Gastroesophageal sphincter (tissue), 3 donors: Measurements from ENCODE around the gene OR51G2.

Source experiments
- CTCF ChIP-seq, 4 experiments: fragments of 200-600 bp in 2 of 4; fragments of 450-650 bp in 2 of 4; sonication (generic) in 1 of 4; IDR thresholded peaks; one replicate each; pipeline ENCODE4 v1.5.1; 2017 to 2019; ENCODE audit warnings: antibody characterized with exemption in 4 of 4, mild to moderate bottlenecking in 2 of 4, moderate library complexity in 2 of 4
- EP300 ChIP-seq: sonication (generic); formaldehyde crosslinking; IDR thresholded peaks from one replicate; pipeline ENCODE4 v1.6.1; 2017; ENCODE audit warnings: antibody characterized with exemption, mild to moderate bottlenecking
- POLR2A ChIP-seq, 2 donors: fragments of 450-650 bp; IDR thresholded peaks; one replicate each; pipeline ENCODE4 v1.6.1; 2017; ENCODE audit warnings: antibody characterized with exemption in 2 of 2, mild to moderate bottlenecking in 2 of 2, moderate library complexity in 1 of 2
- POLR2AphosphoS5 ChIP-seq: sonication (generic); formaldehyde crosslinking; IDR thresholded peaks from one replicate; pipeline ENCODE4 v1.6.1; 2017; ENCODE audit warnings: antibody characterized with exemption

- no peak for TF ChIP-seq POLR2AphosphoS5
- no peak for TF ChIP-seq CTCF (IDR thresholded peaks at IDR 0.05)
- no peak for TF ChIP-seq EP300
- no peak for TF ChIP-seq POLR2A (IDR thresholded peaks at IDR 0.05)
These were observed 17.6 kb upstream of the OR51G2 start for GRCh38 chr11:4936745-4937144.
